Ishikawa (cell line): ENCODE measurements around the gene DNMT3A.

Experiments used
- CEBPB ChIP-seq: IDR thresholded peaks from 2 replicates; pipeline ENCODE4 v1.6.1; 2012
- CREB1 ChIP-seq: IDR thresholded peaks from 2 replicates; pipeline ENCODE4 v1.6.1; 2012; ENCODE audit warnings: low read depth
- EGR1 ChIP-seq: IDR thresholded peaks from 2 replicates; pipeline ENCODE4 v1.6.1; 2012
- EP300 ChIP-seq: IDR thresholded peaks from 2 replicates; pipeline ENCODE4 v1.6.1; 2012; ENCODE audit warnings: borderline replicate concordance
- FOXM1 ChIP-seq: IDR thresholded peaks from 2 replicates; pipeline ENCODE4 v1.6.1; 2012; ENCODE audit warnings: low read depth, borderline replicate concordance
- NFIC ChIP-seq: IDR thresholded peaks from 2 replicates; pipeline ENCODE4 v1.6.1; 2012
- RAD21 ChIP-seq: IDR thresholded peaks from 2 replicates; pipeline ENCODE4 v1.6.1; 2012; ENCODE audit warnings: low read depth
- REST ChIP-seq: IDR thresholded peaks from 2 replicates; pipeline ENCODE4 v1.6.1; 2012; ENCODE audit warnings: low read depth, mild to moderate bottlenecking
- TAF1 ChIP-seq: IDR thresholded peaks from 2 replicates; pipeline ENCODE4 v1.6.1; 2012; ENCODE audit warnings: low read depth, mild to moderate bottlenecking
- TCF12 ChIP-seq: IDR thresholded peaks from 2 replicates; pipeline ENCODE4 v1.6.1; 2012; ENCODE audit warnings: low read depth
- TEAD4 ChIP-seq: IDR thresholded peaks from 2 replicates; pipeline ENCODE4 v1.6.1; 2012
- USF1 ChIP-seq: IDR thresholded peaks from 2 replicates; pipeline ENCODE4 v1.6.1; 2012
- YY1 ChIP-seq: IDR thresholded peaks from 2 replicates; pipeline ENCODE4 v1.6.1; 2012; ENCODE audit warnings: low read depth
- ZBTB7A ChIP-seq: IDR thresholded peaks from 2 replicates; pipeline ENCODE4 v1.6.1; 2012; ENCODE audit warnings: low read depth
- TF ChIP-seq, protein P1 (sequence below): IDR thresholded peaks from 2 replicates; pipeline ENCODE4 v1.6.1; 2012

Gene DNMT3A

GRCh38 chr2:25286723-25287483 lies 54.8 kb downstream of the DNMT3A start:
- TF ChIP-seq NFIC (no peak), TEAD4 (no peak), REST (no peak), RAD21 (no peak), EP300 (no peak), TAF1 (no peak), YY1 (no peak), CREB1 (no peak), USF1 (no peak), CEBPB (no peak)

GRCh38 chr2:25286025-25286400 lies 55.7 kb downstream of the DNMT3A start:
- TF ChIP-seq NFIC: no peak
- TF ChIP-seq YY1: no peak
- TF ChIP-seq REST: no peak
- TF ChIP-seq USF1: no peak
- no peak for TF ChIP-seq RAD21

- TF ChIP-seq, protein P1, sequence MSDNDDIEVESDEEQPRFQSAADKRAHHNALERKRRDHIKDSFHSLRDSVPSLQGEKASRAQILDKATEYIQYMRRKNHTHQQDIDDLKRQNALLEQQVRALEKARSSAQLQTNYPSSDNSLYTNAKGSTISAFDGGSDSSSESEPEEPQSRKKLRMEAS: no peak
- no peak for TF ChIP-seq TEAD4
- no peak for TF ChIP-seq EGR1
- no peak for TF ChIP-seq CREB1
- TF ChIP-seq TCF12: no peak
- no peak for TF ChIP-seq TAF1
- TF ChIP-seq NFIC: no peak
- TF ChIP-seq EP300: no peak
- TF ChIP-seq USF1: no peak
- TF ChIP-seq CEBPB: no peak
- no peak for TF ChIP-seq ZBTB7A
- no peak for TF ChIP-seq YY1
- no peak for TF ChIP-seq FOXM1
Observed at GRCh38 chr2:25285265-25286024, 56.3 kb downstream of the DNMT3A start.

GRCh38 chr2:25284756-25285155 lies 57.0 kb downstream of the DNMT3A start:
- no peak for TF ChIP-seq YY1
- no peak for TF ChIP-seq CREB1
- no peak for TF ChIP-seq RAD21
- TF ChIP-seq, protein P1: no peak
- no peak for TF ChIP-seq TCF12
- TF ChIP-seq ZBTB7A: no peak
- no peak for TF ChIP-seq CEBPB
- TF ChIP-seq NFIC: no peak
- no peak for TF ChIP-seq FOXM1
- TF ChIP-seq USF1: no peak
- no peak for TF ChIP-seq EP300
- no peak for TF ChIP-seq EGR1

DNA sequence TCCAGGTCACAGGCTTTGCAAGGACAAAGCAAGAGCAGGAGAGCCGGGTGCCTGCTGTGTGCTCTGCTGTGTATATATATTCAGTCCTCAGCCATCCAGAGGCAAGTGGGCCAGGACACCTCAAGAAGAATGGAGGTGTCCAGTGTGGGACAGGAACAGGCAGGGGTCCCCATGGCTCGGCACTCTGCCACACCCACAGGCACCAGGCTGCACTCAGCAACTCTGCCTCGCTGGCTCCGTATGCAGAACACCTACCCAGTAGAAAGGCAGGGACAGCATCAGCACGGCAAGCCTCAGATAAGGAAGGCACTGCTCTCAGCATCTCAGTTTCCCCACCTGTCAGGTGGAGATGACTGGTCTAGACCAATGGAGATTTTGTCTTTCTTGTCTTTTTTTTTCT lies 57.8 kb downstream of the DNMT3A start:
- TF ChIP-seq ZBTB7A (no peak), CEBPB (no peak), FOXM1 (no peak), REST (no peak), TCF12 (no peak), YY1 (no peak), EP300 (no peak), RAD21 (no peak)
